K562 (cell line): ENCODE results near the gene PDE4A. TPM values are rescaled to one million over a fixed set of nuclear protein-coding genes. Genes with fewer than 3 reads are reported as not detected.

ENCODE experiments used
- BRD9 ChIP-seq: fragments of 450-650 bp; IDR thresholded peaks from 2 replicates; pipeline ENCODE4 v1.6.1; 2018; ENCODE audit warnings: low read depth; ENCODE audit not compliant: partially characterized antibody
- CHD4 ChIP-seq: fragments of 200-600 bp; sonication (generic); IDR thresholded peaks from 3 replicates; pipeline ENCODE4 v1.6.1; 2012; ENCODE audit warnings: low read depth, mild to moderate bottlenecking, mixed read lengths, low read length, inconsistent platforms; ENCODE audit not compliant: insufficient read depth, insufficient replicate concordance, poor library complexity, severe bottlenecking
- NFATC3 ChIP-seq: fragments of 450-650 bp; IDR thresholded peaks from 2 replicates; pipeline ENCODE4 v1.6.1; 2017; ENCODE audit warnings: mild to moderate bottlenecking
- PHB2 ChIP-seq: fragments of 450-650 bp; IDR thresholded peaks from 2 replicates; pipeline ENCODE4 v1.6.1; 2017; ENCODE audit warnings: low read depth
- POLR2H ChIP-seq: IDR thresholded peaks from 2 replicates; pipeline ENCODE4 v1.6.1; 2016; ENCODE audit warnings: missing genetic modification characterization, low read depth, mild to moderate bottlenecking, control low read depth, missing compliant biosample characterization, moderate library complexity
- POLR3A ChIP-seq: IDR thresholded peaks from 2 replicates; pipeline ENCODE4 v1.6.1; 2011; ENCODE audit warnings: borderline replicate concordance, mild to moderate bottlenecking, moderate library complexity; ENCODE audit not compliant: insufficient read length, insufficient read depth; ENCODE audit errors: extremely low read depth
- RBM22 ChIP-seq: fragments of 200-400 bp; formaldehyde crosslinking; IDR thresholded peaks from 2 replicates; pipeline ENCODE4 v1.6.1; 2018; ENCODE audit warnings: low read length, low read depth; ENCODE audit not compliant: poor library complexity, severe bottlenecking
- SAFB2 ChIP-seq: fragments of 200-400 bp; formaldehyde crosslinking; IDR thresholded peaks from 2 replicates; pipeline ENCODE4 v1.6.1; 2018; ENCODE audit warnings: borderline replicate concordance, low read length, low read depth, moderate library complexity; ENCODE audit not compliant: severe bottlenecking
- SOX6 ChIP-seq: fragments of 450-650 bp; IDR thresholded peaks from 2 replicates; pipeline ENCODE4 v1.6.1; 2014; ENCODE audit warnings: mild to moderate bottlenecking
- SREBF1 ChIP-seq: fragments of 150-350 bp; IDR thresholded peaks from 2 replicates; pipeline ENCODE4 v1.6.1; 2014; ENCODE audit warnings: antibody characterized with exemption, low read depth, low read length, borderline replicate concordance
- ZNF274 ChIP-seq: IDR thresholded peaks from 2 replicates; pipeline ENCODE4 v1.6.1; 2011; ENCODE audit warnings: low read depth, mild to moderate bottlenecking, low read length, moderate library complexity, borderline replicate concordance
- ZNF445 ChIP-seq: fragments of 250-450 bp; sonication (Bioruptor Pico); IDR thresholded peaks from 2 replicates; pipeline ENCODE4 v1.4.0; 2020; ENCODE audit warnings: low read depth, mild to moderate bottlenecking, moderate library complexity
- polyA plus RNA-seq, 8 experiments: library from polyadenylated mRNA; depleted of rRNA in 4 of 8; stranded (reverse) in 5 of 8; unstranded in 3 of 8; fragments of >200 nt; fragmentation: Nextera tagmentation in 2 of 8; fragmentation: Illumina TruSeq in 1 of 8; extraction: Ambion mirVana in 2 of 8; extraction: Trizol in 1 of 8; gene quantifications; 2 replicates each; pipeline versions ENCODE4 v1.2.1 to v1.2.3, GENCODE V29; 2011 to 2014; ENCODE audit warnings: inconsistent platforms in 1 of 8, missing spikeins in 1 of 8
- total RNA-seq, 7 experiments: library from RNA; depleted of rRNA in 6 of 7; stranded (reverse); fragments of >200 nt in 6 of 7; fragmentation: Illumina TruSeq in 2 of 7; extraction: Trizol in 2 of 7; gene quantifications; 2 replicates each; pipeline versions ENCODE4 v1.2.1 to v1.2.3, GENCODE V29; 2011 to 2021; ENCODE audit warnings: low replicate concordance in 1 of 7
- TF ChIP-seq, protein P1 (sequence below): sonication (generic); formaldehyde crosslinking; IDR thresholded peaks from 2 replicates; pipeline ENCODE4 v1.8.0; 2022; ENCODE audit warnings: mild to moderate bottlenecking, missing genetic modification reagents
- TF ChIP-seq, protein P2 (sequence below): sonication (generic); formaldehyde crosslinking; IDR thresholded peaks from 2 replicates; pipeline ENCODE4 v1.8.1; 2023; ENCODE audit warnings: missing genetic modification reagents, mild to moderate bottlenecking, borderline replicate concordance
- TF ChIP-seq, protein P3 (sequence below), 3 experiments: fragments of 200-800 bp in 1 of 3; sonication (Bioruptor generic) in 1 of 3; sonication (generic) in 1 of 3; formaldehyde crosslinking in 1 of 3; IDR thresholded peaks; 2 replicates each; pipeline versions ENCODE4 v1.6.1 to v1.8.0; 2016 to 2022; ENCODE audit warnings: mild to moderate bottlenecking in 2 of 3, missing compliant biosample characterization in 2 of 3, missing genetic modification characterization in 2 of 3, missing genetic modification reagents in 1 of 3

Gene PDE4A
- total and polyA plus RNA-seq, 9 of the 15 experiments (the other 6 are each of a cell fraction or from before 2014, with no cell fraction given) = 0.66 to 26.9 (median 4.6) TPM

DNA sequence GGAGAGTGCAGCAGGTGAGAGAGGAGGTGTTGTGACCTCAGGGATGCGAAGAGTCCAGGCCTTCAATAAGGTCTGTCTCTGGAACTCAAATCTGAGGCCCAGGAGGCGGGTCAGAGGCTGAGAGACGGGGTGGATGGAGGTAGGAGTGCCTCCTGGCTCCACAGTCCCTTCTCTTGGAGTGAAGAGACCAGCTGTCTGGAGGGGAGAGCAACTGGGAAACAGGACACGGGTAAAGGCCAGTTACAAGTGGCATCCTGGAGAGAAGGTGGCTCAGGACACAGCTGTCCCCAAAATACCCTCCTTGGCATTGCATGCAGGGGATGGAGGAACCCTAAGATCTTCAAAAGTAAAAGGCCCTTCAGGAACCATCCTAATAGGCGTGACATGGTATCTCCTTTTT is 19.2 kb downstream of the PDE4A start (continued):
- TF ChIP-seq, protein P1, sequence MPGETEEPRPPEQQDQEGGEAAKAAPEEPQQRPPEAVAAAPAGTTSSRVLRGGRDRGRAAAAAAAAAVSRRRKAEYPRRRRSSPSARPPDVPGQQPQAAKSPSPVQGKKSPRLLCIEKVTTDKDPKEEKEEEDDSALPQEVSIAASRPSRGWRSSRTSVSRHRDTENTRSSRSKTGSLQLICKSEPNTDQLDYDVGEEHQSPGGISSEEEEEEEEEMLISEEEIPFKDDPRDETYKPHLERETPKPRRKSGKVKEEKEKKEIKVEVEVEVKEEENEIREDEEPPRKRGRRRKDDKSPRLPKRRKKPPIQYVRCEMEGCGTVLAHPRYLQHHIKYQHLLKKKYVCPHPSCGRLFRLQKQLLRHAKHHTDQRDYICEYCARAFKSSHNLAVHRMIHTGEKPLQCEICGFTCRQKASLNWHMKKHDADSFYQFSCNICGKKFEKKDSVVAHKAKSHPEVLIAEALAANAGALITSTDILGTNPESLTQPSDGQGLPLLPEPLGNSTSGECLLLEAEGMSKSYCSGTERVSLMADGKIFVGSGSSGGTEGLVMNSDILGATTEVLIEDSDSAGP = no peak
- no peak for TF ChIP-seq PHB2
- TF ChIP-seq ZNF274 = no peak
- no peak for TF ChIP-seq SREBF1
- TF ChIP-seq BRD9 = no peak
- TF ChIP-seq, protein P2, sequence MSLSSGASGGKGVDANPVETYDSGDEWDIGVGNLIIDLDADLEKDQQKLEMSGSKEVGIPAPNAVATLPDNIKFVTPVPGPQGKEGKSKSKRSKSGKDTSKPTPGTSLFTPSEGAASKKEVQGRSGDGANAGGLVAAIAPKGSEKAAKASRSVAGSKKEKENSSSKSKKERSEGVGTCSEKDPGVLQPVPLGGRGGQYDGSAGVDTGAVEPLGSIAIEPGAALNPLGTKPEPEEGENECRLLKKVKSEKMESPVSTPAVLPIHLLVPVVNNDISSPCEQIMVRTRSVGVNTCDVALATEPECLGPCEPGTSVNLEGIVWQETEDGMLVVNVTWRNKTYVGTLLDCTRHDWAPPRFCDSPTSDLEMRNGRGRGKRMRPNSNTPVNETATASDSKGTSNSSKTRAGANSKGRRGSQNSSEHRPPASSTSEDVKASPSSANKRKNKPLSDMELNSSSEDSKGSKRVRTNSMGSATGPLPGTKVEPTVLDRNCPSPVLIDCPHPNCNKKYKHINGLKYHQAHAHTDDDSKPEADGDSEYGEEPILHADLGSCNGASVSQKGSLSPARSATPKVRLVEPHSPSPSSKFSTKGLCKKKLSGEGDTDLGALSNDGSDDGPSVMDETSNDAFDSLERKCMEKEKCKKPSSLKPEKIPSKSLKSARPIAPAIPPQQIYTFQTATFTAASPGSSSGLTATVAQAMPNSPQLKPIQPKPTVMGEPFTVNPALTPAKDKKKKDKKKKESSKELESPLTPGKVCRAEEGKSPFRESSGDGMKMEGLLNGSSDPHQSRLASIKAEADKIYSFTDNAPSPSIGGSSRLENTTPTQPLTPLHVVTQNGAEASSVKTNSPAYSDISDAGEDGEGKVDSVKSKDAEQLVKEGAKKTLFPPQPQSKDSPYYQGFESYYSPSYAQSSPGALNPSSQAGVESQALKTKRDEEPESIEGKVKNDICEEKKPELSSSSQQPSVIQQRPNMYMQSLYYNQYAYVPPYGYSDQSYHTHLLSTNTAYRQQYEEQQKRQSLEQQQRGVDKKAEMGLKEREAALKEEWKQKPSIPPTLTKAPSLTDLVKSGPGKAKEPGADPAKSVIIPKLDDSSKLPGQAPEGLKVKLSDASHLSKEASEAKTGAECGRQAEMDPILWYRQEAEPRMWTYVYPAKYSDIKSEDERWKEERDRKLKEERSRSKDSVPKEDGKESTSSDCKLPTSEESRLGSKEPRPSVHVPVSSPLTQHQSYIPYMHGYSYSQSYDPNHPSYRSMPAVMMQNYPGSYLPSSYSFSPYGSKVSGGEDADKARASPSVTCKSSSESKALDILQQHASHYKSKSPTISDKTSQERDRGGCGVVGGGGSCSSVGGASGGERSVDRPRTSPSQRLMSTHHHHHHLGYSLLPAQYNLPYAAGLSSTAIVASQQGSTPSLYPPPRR = no peak
- TF ChIP-seq CHD4 = no peak
- TF ChIP-seq POLR2H = no peak
- TF ChIP-seq RBM22 = no peak
- no peak for TF ChIP-seq SOX6
- no peak for TF ChIP-seq ZNF445
- TF ChIP-seq NFATC3 = no peak
- TF ChIP-seq POLR3A = no peak
- no peak for TF ChIP-seq SAFB2
- TF ChIP-seq, protein P3, sequence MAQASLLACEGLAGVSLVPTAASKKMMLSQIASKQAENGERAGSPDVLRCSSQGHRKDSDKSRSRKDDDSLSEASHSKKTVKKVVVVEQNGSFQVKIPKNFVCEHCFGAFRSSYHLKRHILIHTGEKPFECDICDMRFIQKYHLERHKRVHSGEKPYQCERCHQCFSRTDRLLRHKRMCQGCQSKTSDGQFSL (CRISPR knock-in tag; IDR thresholded peaks at IDR 0.05) = no peak
- TF ChIP-seq, protein P3 (tag; IDR thresholded peaks at IDR 0.05) = no peak
